WI38 (cell line): ENCODE measurements around the gene CCRL2.
"Not testable (repeated sequence)": the region's sequence is repeated elsewhere in the genome, so short reads cannot be mapped to it uniquely, and the experiment has no call there.

Source experiments
- H3K4me3 ChIP-seq: 2 replicates; pipeline ENCODE4 v1.5.1; 2011; ENCODE audit warnings: low read depth, mild to moderate bottlenecking, control low read depth, low read length
- CTCF ChIP-seq: IDR thresholded peaks from 2 replicates; pipeline ENCODE4 v1.5.1; 2012; ENCODE audit warnings: low read depth, mild to moderate bottlenecking, control low read depth, low read length

CCRL2 gene

GRCh38 chr3:46380471-46381221 lies 26.4 kb upstream of the CCRL2 start:
- TF ChIP-seq CTCF: no peak
- no peak overlapping the region for H3K4me3 ChIP-seq

GRCh38 chr3:46381625-46382024 lies 25.4 kb upstream of the CCRL2 start:
- no peak overlapping the region for H3K4me3 ChIP-seq
- no peak for TF ChIP-seq CTCF

- no peak overlapping the region for H3K4me3 ChIP-seq
- no peak for TF ChIP-seq CTCF
Observed at GRCh38 chr3:46383211-46383950, 23.7 kb upstream of the CCRL2 start.

GRCh38 chr3:46383951-46384330 lies 23.1 kb upstream of the CCRL2 start:
- no peak overlapping the region for H3K4me3 ChIP-seq
- TF ChIP-seq CTCF: no peak

GRCh38 chr3:46386205-46386604 lies 20.9 kb upstream of the CCRL2 start:
- no peak overlapping the region for H3K4me3 ChIP-seq
- TF ChIP-seq CTCF: no peak

GRCh38 chr3:46388847-46389246 lies 18.2 kb upstream of the CCRL2 start:
- not testable (repeated sequence) for H3K4me3 ChIP-seq

GRCh38 chr3:46389306-46389705 lies 17.8 kb upstream of the CCRL2 start:
- TF ChIP-seq CTCF: no peak
- no peak overlapping the region for H3K4me3 ChIP-seq

GRCh38 chr3:46391526-46391925 lies 15.5 kb upstream of the CCRL2 start:
- H3K4me3 ChIP-seq: not testable (repeated sequence)
